Endothelial cell of umbilical vein (primary cell): ENCODE data around the gene KCNMA1. TPM values are rescaled to one million over a fixed set of nuclear protein-coding genes. Genes with fewer than 3 reads are reported as not detected.

Experiments
- BruUV-seq: library from RNA; stranded (reverse); fragments of 400-500 nt; replicated peaks from 2 replicates; lab custom pipeline; 2021; lab: Mats Ljungman, UMichigan
- CTCF ChIA-PET: fragments of 300-600, 350-600 bp; sonication (Branson Sonifier 250); formaldehyde crosslinking; loops from one replicate; lab custom pipeline; 2021; ENCODE audit warnings: antibody characterized with exemption, inconsistent platforms; lab: Charles Lee
- POLR2A ChIA-PET: fragments of 300-600, 350-600 bp; sonication (Branson Sonifier 250); formaldehyde crosslinking; loops from one replicate; lab custom pipeline; 2021; ENCODE audit warnings: antibody characterized with exemption, inconsistent platforms; lab: Charles Lee
- DNase-seq: peaks from one replicate; pipeline ENCODE4 v3.0.0-alpha.2; 2011; ENCODE audit warnings: low read depth, low spot score
- FAIRE-seq: peaks from 2 replicates; lab custom pipeline; 2011; peaks lifted over from hg19 to GRCh38; lab: Jason Lieb, UNC
- H2AFZ ChIP-seq: 2 replicates; pipeline ENCODE4 v1.6.0; 2012; ENCODE audit warnings: low read depth, low read length, control low read depth, inconsistent platforms
- H3K27ac ChIP-seq: 2 replicates; pipeline ENCODE4 v1.5.1; 2011; ENCODE audit warnings: low read depth, mild to moderate bottlenecking, control low read depth, low read length, moderate library complexity; ENCODE audit not compliant: insufficient read depth
- H3K27me3 ChIP-seq, 2 experiments: 2 replicates each; pipeline versions ENCODE4 v1.6.0 to v1.6.1; 2011; ENCODE audit warnings: low read length in 2 of 2, mixed read lengths in 1 of 2; ENCODE audit not compliant: control insufficient read depth in 2 of 2, insufficient read depth in 2 of 2
- H3K36me3 ChIP-seq, 2 experiments: 2 replicates in 1 of 2; 3 replicates in 1 of 2; pipeline ENCODE4 v1.5.1; 2011; ENCODE audit warnings: low read length in 2 of 2, mild to moderate bottlenecking in 1 of 2, moderate library complexity in 1 of 2; ENCODE audit not compliant: control insufficient read depth in 2 of 2, insufficient read depth in 2 of 2; ENCODE audit errors: extremely low read depth in 1 of 2
- H3K4me1 ChIP-seq: 3 replicates; pipeline ENCODE4 v1.5.1; 2011; ENCODE audit warnings: mild to moderate bottlenecking, low read length; ENCODE audit not compliant: control insufficient read depth, insufficient read depth; ENCODE audit errors: extremely low read depth
- H3K4me2 ChIP-seq: 2 replicates; pipeline ENCODE4 v1.6.1; 2011; ENCODE audit warnings: low read length, control low read depth, mixed read lengths; ENCODE audit not compliant: insufficient read depth
- H3K4me3 ChIP-seq, 3 experiments: fragments of 200-600 bp in 1 of 3; sonication (generic), shearing (Covaris generic) in 1 of 3; replicated peaks in 1 of 3; 2 replicates each; pipeline ENCODE4 v1.5.1; 2011 to 2016; ENCODE audit warnings: control low read depth in 3 of 3, low read length in 3 of 3, mild to moderate bottlenecking in 2 of 3, inconsistent platforms in 1 of 3, low read depth in 1 of 3, moderate library complexity in 1 of 3; ENCODE audit not compliant: insufficient read depth in 1 of 3
- H3K79me2 ChIP-seq: 2 replicates; pipeline ENCODE4 v1.6.0; 2012; ENCODE audit warnings: low read length, inconsistent platforms; ENCODE audit not compliant: control insufficient read depth, insufficient read depth
- H3K9ac ChIP-seq: replicated peaks from 2 replicates; pipeline ENCODE3; 2011; ENCODE audit warnings: low read length, control low read depth; ENCODE audit not compliant: insufficient read depth; ENCODE audit errors: extremely low read depth
- H3K9me1 ChIP-seq: replicated peaks from 3 replicates; pipeline ENCODE4 v1.6.0; 2011; ENCODE audit warnings: mild to moderate bottlenecking, low read length; ENCODE audit not compliant: control insufficient read depth, insufficient read depth; ENCODE audit errors: extremely low read depth
- H3K9me3 ChIP-seq: replicated peaks from 2 replicates; pipeline ENCODE4 v1.5.1; 2012; ENCODE audit warnings: low read length, inconsistent platforms; ENCODE audit not compliant: control insufficient read depth, insufficient read depth
- H4K20me1 ChIP-seq: replicated peaks from 2 replicates; pipeline ENCODE3; 2011; ENCODE audit warnings: mild to moderate bottlenecking, low read length; ENCODE audit not compliant: control insufficient read depth, insufficient read depth; ENCODE audit errors: extremely low read depth
- EZH2 ChIP-seq: IDR thresholded peaks from 2 replicates; pipeline ENCODE4 v1.6.1; 2012; ENCODE audit warnings: borderline replicate concordance, low read depth, mild to moderate bottlenecking, moderate library complexity, low read length, inconsistent platforms; ENCODE audit not compliant: severe bottlenecking
- FOS ChIP-seq: IDR thresholded peaks from 2 replicates; pipeline ENCODE4 v1.6.1; 2011; ENCODE audit warnings: mild to moderate bottlenecking, low read length, moderate library complexity, borderline replicate concordance; ENCODE audit not compliant: insufficient read depth
- GATA2 ChIP-seq: IDR thresholded peaks from 2 replicates; pipeline ENCODE4 v1.7.0; 2011; ENCODE audit warnings: low read depth, mild to moderate bottlenecking, moderate library complexity, mixed read lengths, low read length; ENCODE audit not compliant: insufficient read length, insufficient read depth
- JUN ChIP-seq: IDR thresholded peaks from 2 replicates; pipeline ENCODE4 v1.6.1; 2011; ENCODE audit warnings: borderline replicate concordance, low read depth; ENCODE audit not compliant: insufficient read length, insufficient read depth
- MAX ChIP-seq: IDR thresholded peaks from 2 replicates; pipeline ENCODE4 v1.6.1; 2011; ENCODE audit not compliant: insufficient read depth, insufficient read length
- MYC ChIP-seq: IDR thresholded peaks from one replicate; pipeline ENCODE4 v1.6.1; 2011; ENCODE audit warnings: mild to moderate bottlenecking, low read depth, low read length
- POLR2A ChIP-seq: IDR thresholded peaks from 2 replicates; pipeline ENCODE4 v1.6.1; 2012; ENCODE audit warnings: low read depth, mild to moderate bottlenecking, control low read depth, low read length
- POLR2AphosphoS5 ChIP-seq: IDR thresholded peaks from 2 replicates; pipeline ENCODE4 v1.6.1; 2012; ENCODE audit warnings: low read depth, mild to moderate bottlenecking, control low read depth, low read length, moderate library complexity; ENCODE audit not compliant: insufficient read depth
- dilution Hi-C: fragments of 300-500 bp; cut with MboI; formaldehyde crosslinking; loops from one replicate; pipeline ENCODE4 v1.15.0; 2019; ENCODE audit warnings: low sequenced_read_pairs; ENCODE audit not compliant: extremely low pct_ligation_motif_present
- intact Hi-C: fragments of 100-400 bp; cut with micrococcal nuclease; formaldehyde crosslinking; loops from one replicate; pipeline ENCODE4 v1.10.0; 2022
- polyA plus RNA-seq, 4 experiments: library from polyadenylated mRNA; depleted of rRNA in 3 of 4; stranded (reverse) in 3 of 4; unstranded in 1 of 4; fragments of >200 nt; gene quantifications; 2 replicates each; pipeline versions ENCODE4 v1.2.1 to v1.2.3, GENCODE V29; 2011 to 2012; ENCODE audit warnings: missing spikeins in 1 of 4
- total RNA-seq: library from RNA; stranded (reverse); gene quantifications from 2 replicates; pipeline ENCODE4 v1.2.3, GENCODE V29; 2021
- TF ChIP-seq, protein P1 (sequence below), 2 donors: IDR thresholded peaks; 1 replicate in 1 of 2; 2 replicates in 1 of 2; pipeline ENCODE4 v1.5.1; 2011; ENCODE audit warnings: low read length in 2 of 2, mild to moderate bottlenecking in 2 of 2, moderate library complexity in 2 of 2, control low read depth in 1 of 2, inconsistent platforms in 1 of 2, low read depth in 1 of 2; ENCODE audit not compliant: insufficient read depth in 1 of 2; ENCODE audit errors: extremely low read depth in 1 of 2

The KCNMA1 gene
- total and polyA plus RNA-seq, 2 donors (not counting 3 experiments of a cell fraction or from before 2014, with no cell fraction given) = 0.10 to 0.82 TPM

- Histone ChIP-seq H3K4me2 (no peak overlapping the region), H3K9ac (no peak overlapping the region), H4K20me1 (no peaks in the 10 kb centered on the region), H3K27ac (no peak overlapping the region), H3K79me2 (no peaks in the 10 kb centered on the region), H3K4me3 (no peak overlapping the region), H3K4me1 (peaks cover 4% of the 10 kb centered on the region), H3K9me3 (no peaks in the 10 kb centered on the region), H3K36me3 (no peaks in the 10 kb centered on the region), H3K27me3 (peaks cover 16 to 21% of the 10 kb centered on the region in 2 experiments), H3K9me1 (no peaks in the 10 kb centered on the region), H2AFZ (no peak overlapping the region)
- FAIRE-seq (peak; percentile 43), DNase-seq (no peak)
- POLR2A ChIA-PET = no interaction called here
- CTCF ChIA-PET = interaction anchor here (2.0 kb wide), 1 partner anchor 380 kb away, joined by 4 read pairs; no protein-coding TSS in a partner anchor
- intact Hi-C loops (no loop called here), dilution Hi-C loops (no loop called here)
- BruUV-seq = no TSS peak
- TF ChIP-seq, protein P1, sequence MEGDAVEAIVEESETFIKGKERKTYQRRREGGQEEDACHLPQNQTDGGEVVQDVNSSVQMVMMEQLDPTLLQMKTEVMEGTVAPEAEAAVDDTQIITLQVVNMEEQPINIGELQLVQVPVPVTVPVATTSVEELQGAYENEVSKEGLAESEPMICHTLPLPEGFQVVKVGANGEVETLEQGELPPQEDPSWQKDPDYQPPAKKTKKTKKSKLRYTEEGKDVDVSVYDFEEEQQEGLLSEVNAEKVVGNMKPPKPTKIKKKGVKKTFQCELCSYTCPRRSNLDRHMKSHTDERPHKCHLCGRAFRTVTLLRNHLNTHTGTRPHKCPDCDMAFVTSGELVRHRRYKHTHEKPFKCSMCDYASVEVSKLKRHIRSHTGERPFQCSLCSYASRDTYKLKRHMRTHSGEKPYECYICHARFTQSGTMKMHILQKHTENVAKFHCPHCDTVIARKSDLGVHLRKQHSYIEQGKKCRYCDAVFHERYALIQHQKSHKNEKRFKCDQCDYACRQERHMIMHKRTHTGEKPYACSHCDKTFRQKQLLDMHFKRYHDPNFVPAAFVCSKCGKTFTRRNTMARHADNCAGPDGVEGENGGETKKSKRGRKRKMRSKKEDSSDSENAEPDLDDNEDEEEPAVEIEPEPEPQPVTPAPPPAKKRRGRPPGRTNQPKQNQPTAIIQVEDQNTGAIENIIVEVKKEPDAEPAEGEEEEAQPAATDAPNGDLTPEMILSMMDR (IDR thresholded peaks at IDR 0.05; ENCODE audit: extremely low read depth in 1 of 2, insufficient read depth in 1 of 2, low read depth in 1 of 2, low read length in 2 of 2) = no peak
- no peak for TF ChIP-seq MYC
- TF ChIP-seq POLR2A = no peak
- no peak for TF ChIP-seq FOS
- TF ChIP-seq JUN = no peak
- no peak for TF ChIP-seq EZH2
- no peak for TF ChIP-seq POLR2AphosphoS5
- no peak for TF ChIP-seq GATA2
- no peak for TF ChIP-seq MAX
These were observed 6.4 kb downstream of the KCNMA1 start for GRCh38 chr10:77631241-77631640.
